Stimulated activated naive CD8-positive, alpha-beta T cell treated with anti-CD3 and anti-CD28 coated beads, Interleukin-15, Interleukin-2, amounts not matched to agents 100 U/mL and 50 U/mL, for 24 hours (primary cell): ENCODE results near the gene KRT35.

Experiments used
- ATAC-seq: fragments of 150-1000 bp; cut with Tn5 transposase; one replicate; pipeline ENCODE4 v1.10.0; 2021
- DNase-seq: peaks from one replicate; pipeline ENCODE4 v3.0.0; 2021

KRT35 gene

GRCh38 chr17:41481036-41481435, at the start of gene KRT35:
Gene KRT35, minus strand, starts transcription at chr17:41481151. Its CDS starts 54 bp downstream, at chr17:41481097.
- no peak for DNase-seq
- ATAC-seq: no peak

GRCh38 chr17:41530062-41531048, 49.4 kb upstream of the KRT35 start:
- ATAC-seq (no peak), DNase-seq (no peak)

- DNase-seq: no peak
- ATAC-seq: no peak
Observed at GRCh38 chr17:41529491-41529915, 48.6 kb upstream of the KRT35 start.

GRCh38 chr17:41528959-41529353, 48.0 kb upstream of the KRT35 start:
- ATAC-seq (no peak), DNase-seq (no peak)

GRCh38 chr17:41527063-41528023, 46.4 kb upstream of the KRT35 start:
- DNase-seq (peak; percentile 7), ATAC-seq (peak; percentile 27)

GRCh38 chr17:41524261-41524660, 43.3 kb upstream of the KRT35 start:
- ATAC-seq (no peak), DNase-seq (no peak)

- ATAC-seq (no peak), DNase-seq (no peak)
Observed at GRCh38 chr17:41523787-41524186, 42.8 kb upstream of the KRT35 start.

GRCh38 chr17:41523225-41523593, 42.3 kb upstream of the KRT35 start:
- no peak for DNase-seq
- no peak for ATAC-seq

GRCh38 chr17:41522301-41523224, 41.6 kb upstream of the KRT35 start:
- ATAC-seq: no peak

GRCh38 chr17:41521574-41522261, 40.8 kb upstream of the KRT35 start:
- DNase-seq (no peak), ATAC-seq (no peak)

More at GRCh38 chr17:41522301-41523224, 41.6 kb upstream of the KRT35 start:
- no peak for DNase-seq

GRCh38 chr17:41520821-41521521, 40.0 kb upstream of the KRT35 start:
- DNase-seq (no peak), ATAC-seq (no peak)

- ATAC-seq (no peak), DNase-seq (no peak)
Observed at GRCh38 chr17:41519501-41520224, 38.7 kb upstream of the KRT35 start.

GRCh38 chr17:41518789-41519449, 38.0 kb upstream of the KRT35 start, which contains the start of gene KRT15:
Gene KRT15, minus strand, starts transcription at chr17:41518890. Its CDS starts 63 bp downstream, at chr17:41518827.
- ATAC-seq (no peak), DNase-seq (no peak)

GRCh38 chr17:41518031-41518430, 37.1 kb upstream of the KRT35 start:
- DNase-seq: no peak
- no peak for ATAC-seq

GRCh38 chr17:41516830-41517283, 35.9 kb upstream of the KRT35 start:
- DNase-seq: no peak
- no peak for ATAC-seq

GRCh38 chr17:41516147-41516829, 35.3 kb upstream of the KRT35 start:
- ATAC-seq (no peak), DNase-seq (no peak)

GRCh38 chr17:41513168-41513547, 32.2 kb upstream of the KRT35 start:
- no peak for DNase-seq
- no peak for ATAC-seq

GRCh38 chr17:41512546-41513167, 31.7 kb upstream of the KRT35 start:
- ATAC-seq (no peak), DNase-seq (no peak)
